Anterior cingulate cortex (tissue), 58 donors: ENCODE measurements around the gene MAML1.
"Not testable (repeated sequence)": the region's sequence is repeated elsewhere in the genome, so short reads cannot be mapped to it uniquely, and the experiment has no call there.

Source experiments
- DNase-seq, 58 donors: peaks; one replicate each; lab custom pipeline; 2025; lab: John Stamatoyannopoulos, UW

Gene MAML1

DNA sequence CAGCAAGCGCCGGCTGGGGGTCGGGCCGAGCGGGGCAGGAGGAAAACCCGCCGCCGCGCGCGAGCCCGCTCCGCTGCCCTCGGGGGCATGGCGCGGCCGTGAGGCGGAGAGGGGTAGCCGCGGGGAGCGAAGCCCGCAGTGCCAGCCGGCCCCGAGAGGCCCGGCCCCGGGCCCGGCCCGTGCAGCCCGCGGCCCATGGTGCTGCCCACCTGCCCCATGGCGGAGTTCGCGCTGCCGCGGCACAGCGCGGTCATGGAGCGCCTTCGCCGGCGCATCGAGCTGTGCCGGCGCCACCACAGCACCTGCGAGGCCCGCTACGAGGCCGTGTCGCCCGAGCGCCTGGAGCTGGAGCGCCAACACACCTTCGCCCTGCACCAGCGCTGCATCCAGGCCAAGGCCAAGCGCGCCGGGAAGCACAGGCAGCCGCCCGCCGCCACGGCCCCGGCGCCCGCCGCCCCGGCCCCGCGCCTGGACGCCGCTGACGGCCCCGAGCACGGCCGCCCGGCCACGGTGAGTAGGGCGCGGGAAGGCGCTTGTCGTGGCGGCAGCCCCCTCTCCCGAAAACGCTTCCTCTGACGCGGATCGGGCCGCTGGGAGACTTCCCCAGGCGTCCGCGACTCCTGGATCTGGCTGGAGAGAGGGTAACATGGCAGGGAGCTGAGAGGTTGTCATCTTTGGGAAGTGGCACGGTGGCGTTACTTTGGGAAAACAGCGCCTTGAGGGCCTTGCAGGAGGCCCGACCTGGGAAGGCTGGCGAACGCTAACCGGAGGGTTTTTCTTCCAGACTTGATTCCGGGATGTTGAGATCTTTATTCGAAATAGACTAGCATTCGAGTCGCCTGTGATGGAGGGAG, 523 bp downstream of the MAML1 start:
- DNase-seq, result peak in 47 of 58 donors; percentile 8 to 68 (median 38)

GRCh38 chr5:179733772-179734126, 1.1 kb downstream of the MAML1 start:
- DNase-seq, result no peak

- DNase-seq, result no peak
Observed at GRCh38 chr5:179734536-179735164, 2.0 kb downstream of the MAML1 start.

DNA sequence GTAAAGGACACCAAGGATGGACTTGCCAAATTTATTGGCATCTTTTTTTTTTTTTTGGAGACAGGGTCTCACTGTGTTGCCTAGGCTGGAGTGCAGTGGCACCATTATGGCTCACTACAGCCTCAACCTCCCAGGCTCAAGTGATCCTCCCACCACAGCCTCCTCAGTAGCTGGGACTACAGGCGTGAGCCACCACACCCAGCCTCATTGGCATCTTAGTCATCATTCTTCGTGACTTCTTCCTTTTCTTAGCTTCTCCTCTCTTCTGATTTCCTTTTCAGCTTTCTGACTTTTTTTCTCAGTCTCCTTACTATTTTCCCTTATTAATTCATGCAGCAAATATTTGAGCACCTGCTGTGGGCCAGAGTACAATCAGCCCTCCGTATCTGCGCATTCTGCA, 6.1 kb downstream of the MAML1 start:
- no peak for DNase-seq

GRCh38 chr5:179744106-179744505, 11.5 kb downstream of the MAML1 start:
- DNase-seq, result not testable (repeated sequence)

DNA sequence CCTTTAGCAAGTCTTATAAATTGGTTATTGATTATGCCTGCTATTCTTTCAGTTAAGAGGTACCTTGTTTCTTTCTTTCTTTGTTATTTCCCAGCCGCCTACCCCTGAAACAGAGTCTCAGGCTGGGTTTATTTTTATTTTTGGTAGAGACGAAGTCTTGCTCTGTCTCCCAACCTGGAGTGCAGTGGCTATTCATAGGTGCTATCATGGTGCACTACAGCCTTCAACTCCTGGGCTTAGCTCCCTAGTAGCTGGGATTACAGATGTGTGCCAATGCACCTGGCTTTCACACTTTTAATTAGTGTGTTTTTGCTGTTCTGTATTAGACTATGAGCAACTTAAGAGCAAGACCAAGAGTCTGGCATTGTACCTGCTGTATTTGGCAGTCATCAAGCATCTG, 14.2 kb downstream of the MAML1 start:
- no peak for DNase-seq

DNA sequence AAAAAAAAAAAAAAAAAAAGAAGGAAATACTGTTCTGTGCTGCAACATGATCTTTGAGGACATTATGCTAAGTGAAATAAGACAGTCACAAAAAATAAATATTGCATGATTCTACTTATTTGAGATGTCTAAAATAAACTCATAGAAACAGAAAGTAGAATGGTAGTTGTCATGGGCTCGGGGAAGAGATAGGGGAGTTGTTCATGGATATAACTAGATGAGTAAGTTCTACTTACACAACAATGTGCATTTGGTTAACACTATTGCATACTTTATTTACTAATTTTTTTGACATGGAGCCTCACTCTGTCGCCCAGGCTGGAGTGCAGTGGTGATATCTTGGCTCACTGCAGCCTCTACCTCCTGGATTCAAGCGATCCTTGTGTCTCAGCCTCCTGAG, 15.2 kb downstream of the MAML1 start:
- no peak for DNase-seq

- no peak for DNase-seq
Observed at GRCh38 chr5:179749857-179750508, 17.4 kb downstream of the MAML1 start.

DNA sequence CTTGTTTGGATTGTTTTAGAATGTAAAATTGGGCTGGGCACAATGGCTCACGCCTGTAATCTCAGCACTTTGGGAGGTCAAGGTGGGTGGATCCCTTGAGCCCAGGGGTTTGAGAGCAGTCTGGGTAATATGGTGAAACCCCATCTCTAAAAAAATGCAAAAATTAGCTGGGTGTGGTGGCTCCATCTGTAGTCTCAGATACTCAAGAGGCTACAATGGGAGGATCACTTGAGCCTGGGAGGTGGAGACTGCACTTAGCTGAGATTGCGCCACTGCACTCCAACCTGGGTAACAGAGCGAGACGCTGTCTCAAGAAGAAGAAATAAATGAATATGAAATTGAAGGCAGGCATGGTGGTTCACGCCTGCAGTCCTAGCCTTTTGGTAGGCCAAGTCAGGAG, 21.3 kb downstream of the MAML1 start:
- DNase-seq, result no peak

GRCh38 chr5:179755022-179755421, 22.4 kb downstream of the MAML1 start:
- DNase-seq, result no peak

DNA sequence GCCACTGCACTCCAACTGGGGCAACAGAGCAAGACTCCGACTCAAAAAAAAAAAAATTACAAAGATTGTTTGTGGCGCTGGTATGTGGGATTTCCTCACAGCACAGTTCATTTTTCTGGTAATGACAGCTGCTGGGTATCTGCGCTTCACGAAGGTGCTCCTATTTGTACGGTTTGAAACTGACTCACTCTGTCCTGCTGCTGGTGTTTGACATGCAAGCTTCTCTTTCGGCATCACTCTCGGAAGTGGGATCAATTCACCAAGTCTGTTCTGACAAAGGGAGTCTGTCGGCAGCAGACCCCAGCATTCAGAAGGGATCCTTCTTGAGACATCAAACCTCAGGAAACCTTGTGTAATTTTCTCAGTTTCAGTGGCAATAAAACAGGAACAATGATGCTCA, 26.3 kb downstream of the MAML1 start:
- no peak for DNase-seq

- DNase-seq, result no peak
Observed at GRCh38 chr5:179759581-179760551, 27.2 kb downstream of the MAML1 start.

GRCh38 chr5:179762079-179762780, 29.6 kb downstream of the MAML1 start:
- DNase-seq, result peak in 1 of 58 donors; percentile 3

GRCh38 chr5:179762781-179763176, 30.2 kb downstream of the MAML1 start:
- no peak for DNase-seq

- DNase-seq, result peak in 32 of 58 donors; percentile 7 to 65 (median 33)
Observed at GRCh38 chr5:179763215-179763945, 30.8 kb downstream of the MAML1 start.

GRCh38 chr5:179764056-179764455, 31.4 kb downstream of the MAML1 start:
- no peak for DNase-seq

GRCh38 chr5:179765400-179765799, 32.8 kb downstream of the MAML1 start:
- peak in 3 of 58 donors; percentile 20 to 23 (median 20) for DNase-seq

- no peak for DNase-seq
Observed at GRCh38 chr5:179766021-179766725, 33.6 kb downstream of the MAML1 start.
